A673 (cell line): ENCODE data around the gene UBXN6.

Source experiments
- EZH2 ChIP-seq: fragments of 200-600 bp; sonication (generic); IDR thresholded peaks from 2 replicates; pipeline ENCODE4 v1.6.1; 2017; ENCODE audit warnings: borderline replicate concordance, low read depth, mild to moderate bottlenecking, mixed read lengths, antibody characterized with exemption, low read length; ENCODE audit not compliant: poor library complexity, severe bottlenecking
- TF ChIP-seq, protein P1 (sequence below): fragments of 300-800, 200-600 bp; sonication (generic); conservative IDR thresholded peaks from 2 replicates; pipeline ENCODE4 v1.5.1; 2017; ENCODE audit warnings: low read depth, mild to moderate bottlenecking, antibody characterized with exemption, low read length, moderate library complexity, mixed read lengths

DNA sequence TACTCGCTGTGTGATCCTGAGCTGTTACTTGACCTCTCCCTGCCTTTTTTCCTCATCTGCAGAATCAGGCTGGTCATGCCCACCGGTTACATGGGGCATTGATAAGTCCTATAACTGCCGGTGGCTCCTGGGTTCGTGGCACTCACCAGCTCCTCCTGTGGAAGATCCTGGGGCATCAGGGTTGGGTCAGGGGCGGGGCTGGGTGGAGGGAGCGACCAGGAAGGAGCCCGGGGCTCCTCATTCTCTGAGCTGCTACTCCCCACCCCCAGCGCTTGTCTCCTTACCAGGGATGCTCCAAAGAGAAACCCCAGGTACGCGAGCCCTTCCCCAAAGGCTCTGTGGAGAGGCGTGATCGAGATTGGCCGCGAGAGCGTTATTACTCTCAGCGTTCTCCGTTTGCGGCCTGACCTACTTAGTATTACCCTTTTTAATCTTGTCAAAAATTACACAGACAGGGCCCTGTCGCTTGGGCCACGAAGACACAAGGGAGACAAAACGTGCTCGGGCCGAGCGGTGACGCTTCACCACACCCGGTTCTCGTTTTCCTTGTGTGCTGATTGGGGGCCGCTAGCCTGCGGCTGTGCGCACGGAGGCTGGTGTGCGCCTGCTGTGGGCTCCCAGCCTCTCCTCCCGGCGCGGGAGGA lies 25.2 kb upstream of the UBXN6 start:
- TF ChIP-seq, protein P1, sequence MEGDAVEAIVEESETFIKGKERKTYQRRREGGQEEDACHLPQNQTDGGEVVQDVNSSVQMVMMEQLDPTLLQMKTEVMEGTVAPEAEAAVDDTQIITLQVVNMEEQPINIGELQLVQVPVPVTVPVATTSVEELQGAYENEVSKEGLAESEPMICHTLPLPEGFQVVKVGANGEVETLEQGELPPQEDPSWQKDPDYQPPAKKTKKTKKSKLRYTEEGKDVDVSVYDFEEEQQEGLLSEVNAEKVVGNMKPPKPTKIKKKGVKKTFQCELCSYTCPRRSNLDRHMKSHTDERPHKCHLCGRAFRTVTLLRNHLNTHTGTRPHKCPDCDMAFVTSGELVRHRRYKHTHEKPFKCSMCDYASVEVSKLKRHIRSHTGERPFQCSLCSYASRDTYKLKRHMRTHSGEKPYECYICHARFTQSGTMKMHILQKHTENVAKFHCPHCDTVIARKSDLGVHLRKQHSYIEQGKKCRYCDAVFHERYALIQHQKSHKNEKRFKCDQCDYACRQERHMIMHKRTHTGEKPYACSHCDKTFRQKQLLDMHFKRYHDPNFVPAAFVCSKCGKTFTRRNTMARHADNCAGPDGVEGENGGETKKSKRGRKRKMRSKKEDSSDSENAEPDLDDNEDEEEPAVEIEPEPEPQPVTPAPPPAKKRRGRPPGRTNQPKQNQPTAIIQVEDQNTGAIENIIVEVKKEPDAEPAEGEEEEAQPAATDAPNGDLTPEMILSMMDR: no peak
- TF ChIP-seq EZH2: no peak
